Fibroblast of lung (primary cell): ENCODE data around the gene ZNF175. TPM values are rescaled to one million over a fixed set of nuclear protein-coding genes. Genes with fewer than 3 reads are reported as not detected.

Source experiments
- DNase-seq, 2 donors: peaks; one replicate each; pipeline versions ENCODE4 v3.0.0 to v3.0.0-alpha.2; 2010; ENCODE audit warnings: low read depth in 2 of 2
- H2AFZ ChIP-seq: 2 replicates; pipeline ENCODE4 v1.5.1; 2012; ENCODE audit warnings: low read length, control low read depth, inconsistent platforms
- H3K27ac ChIP-seq: 2 replicates; pipeline ENCODE4 v1.5.1; 2011; ENCODE audit warnings: low read length, control low read depth; ENCODE audit not compliant: insufficient read depth
- H3K27me3 ChIP-seq: 2 replicates; pipeline ENCODE4 v1.5.1; 2011; ENCODE audit warnings: mild to moderate bottlenecking, low read length; ENCODE audit not compliant: control insufficient read depth, insufficient read depth
- H3K36me3 ChIP-seq: 2 replicates; pipeline ENCODE4 v1.5.1; 2011; ENCODE audit warnings: low read length; ENCODE audit not compliant: control insufficient read depth, insufficient read depth
- H3K4me1 ChIP-seq: 2 replicates; pipeline ENCODE4 v1.5.1; 2011; ENCODE audit warnings: low read length; ENCODE audit not compliant: control insufficient read depth, insufficient read depth; ENCODE audit errors: extremely low read depth
- H3K4me2 ChIP-seq: 2 replicates; pipeline ENCODE4 v1.5.1; 2011; ENCODE audit warnings: low read length, control low read depth; ENCODE audit not compliant: insufficient read depth; ENCODE audit errors: extremely low read depth
- H3K4me3 ChIP-seq, 4 experiments: fragments of 200-600 bp in 1 of 4; sonication (generic) in 1 of 4; replicated peaks in 1 of 4; 2 replicates each; pipeline ENCODE4 v1.5.1; 2011 to 2016; ENCODE audit warnings: low read length in 4 of 4, low read depth in 3 of 4, mild to moderate bottlenecking in 3 of 4, control low read depth in 2 of 4, inconsistent platforms in 1 of 4, mixed read lengths in 1 of 4; ENCODE audit not compliant: insufficient read depth in 1 of 4; ENCODE audit errors: control extremely low read depth in 1 of 4
- H3K79me2 ChIP-seq: 2 replicates; pipeline ENCODE4 v1.5.1; 2012; ENCODE audit warnings: mild to moderate bottlenecking, low read length, inconsistent platforms; ENCODE audit not compliant: control insufficient read depth, insufficient read depth
- H3K9ac ChIP-seq: 2 replicates; pipeline ENCODE4 v1.5.1; 2011; ENCODE audit warnings: mild to moderate bottlenecking, low read length, control low read depth; ENCODE audit not compliant: insufficient read depth
- H3K9me3 ChIP-seq: 2 replicates; pipeline ENCODE4 v1.5.1; 2012; ENCODE audit warnings: low read depth, low read length; ENCODE audit not compliant: control insufficient read depth, insufficient read depth
- H4K20me1 ChIP-seq: 2 replicates; pipeline ENCODE4 v1.5.1; 2011; ENCODE audit warnings: low read length; ENCODE audit not compliant: control insufficient read depth, insufficient read depth; ENCODE audit errors: extremely low read depth
- CTCF ChIP-seq, 2 donors: IDR thresholded peaks in 1 of 2; conservative IDR thresholded peaks in 1 of 2; 1 replicate in 1 of 2; 2 replicates in 1 of 2; pipeline ENCODE4 v1.5.1; 2011 to 2012; ENCODE audit warnings: low read length in 2 of 2, control low read depth in 1 of 2, inconsistent platforms in 1 of 2, low read depth in 1 of 2, mild to moderate bottlenecking in 1 of 2
- EZH2 ChIP-seq: IDR thresholded peaks from 2 replicates; pipeline ENCODE4 v1.5.1; 2012; ENCODE audit warnings: low read length, control low read depth, mild to moderate bottlenecking; ENCODE audit errors: missing control alignments
- polyA plus RNA-seq, 2 donors: library from polyadenylated mRNA; depleted of rRNA in 1 of 2; stranded (reverse) in 1 of 2; unstranded in 1 of 2; fragments of >200 nt; gene quantifications; 2 replicates each; pipeline ENCODE4 v1.2.1, GENCODE V29; 2011 to 2012; ENCODE audit warnings: missing spikeins in 1 of 2
- total RNA-seq: library from RNA; depleted of rRNA; stranded (reverse); fragments of >200 nt; gene quantifications from 2 replicates; pipeline ENCODE4 v1.2.1, GENCODE V29; 2014

Gene ZNF175
- total and polyA plus RNA-seq, 2 donors (not counting 1 experiment from before 2014, with no cell fraction given): 5.0 to 7.6 TPM

- H3K9me3 ChIP-seq: no peaks in the 10 kb centered on the region
- DNase-seq: peak; percentile 97
- TF ChIP-seq CTCF (conservative IDR thresholded peaks at IDR 0.05 in 1 of 2, IDR thresholded peaks at IDR 0.05 in 1 of 2; ENCODE audit: low read depth in 1 of 2, low read length in 2 of 2) (no peak), EZH2 (no peak)
- H3K4me3 ChIP-seq: peak overlapping the region; percentile 64 to 85 (median 78)
- peak overlapping the region; percentile 99 for H2AFZ ChIP-seq
- H3K36me3 ChIP-seq: no peaks in the 10 kb centered on the region
- no peaks in the 10 kb centered on the region for H4K20me1 ChIP-seq
- H3K79me2 ChIP-seq: no peaks in the 10 kb centered on the region
- no peaks in the 10 kb centered on the region for H3K27me3 ChIP-seq
- peak overlapping the region; percentile 61 for H3K27ac ChIP-seq
- H3K9ac ChIP-seq: peak overlapping the region; percentile 66
- peak overlapping the region; percentile 90 for H3K4me2 ChIP-seq
- H3K4me1 ChIP-seq: no peaks in the 10 kb centered on the region
Measured at GRCh38 chr19:51593969-51594773, 23.1 kb downstream of the ZNF175 start.

- no peaks in the 10 kb centered on the region for H3K4me1 ChIP-seq
- peak overlapping the region; percentile 90 for H3K4me2 ChIP-seq
- peak overlapping the region; percentile 61 for H3K27ac ChIP-seq
- TF ChIP-seq CTCF (conservative IDR thresholded peaks at IDR 0.05 in 1 of 2, IDR thresholded peaks at IDR 0.05 in 1 of 2; ENCODE audit: low read depth in 1 of 2, low read length in 2 of 2) (no peak), EZH2 (no peak)
- H3K4me3 ChIP-seq: peak overlapping the region; percentile 64 to 85 (median 78)
- no peaks in the 10 kb centered on the region for H3K79me2 ChIP-seq
- H3K27me3 ChIP-seq: no peaks in the 10 kb centered on the region
- H3K36me3 ChIP-seq: no peaks in the 10 kb centered on the region
- H4K20me1 ChIP-seq: no peaks in the 10 kb centered on the region
- H3K9ac ChIP-seq: peak overlapping the region; percentile 66
- H2AFZ ChIP-seq: peak overlapping the region; percentile 99
- no peaks in the 10 kb centered on the region for H3K9me3 ChIP-seq
- no peak for DNase-seq
Measured at GRCh38 chr19:51594774-51595109, 23.7 kb downstream of the ZNF175 start.

GRCh38 chr19:51595190-51596175 lies 24.4 kb downstream of the ZNF175 start:
- no peak for TF ChIP-seq CTCF (conservative IDR thresholded peaks at IDR 0.05 in 1 of 2, IDR thresholded peaks at IDR 0.05 in 1 of 2; ENCODE audit: low read depth in 1 of 2, low read length in 2 of 2)
- no peak for TF ChIP-seq EZH2
- H3K4me2 ChIP-seq: peak overlapping the region; percentile 90
- no peak for DNase-seq
- H3K9me3 ChIP-seq: no peaks in the 10 kb centered on the region
- H3K4me1 ChIP-seq: no peaks in the 10 kb centered on the region
- H3K4me3 ChIP-seq: peak overlapping the region in 2 of 4 experiments; percentile 64 to 76
- H3K79me2 ChIP-seq: no peaks in the 10 kb centered on the region
- H2AFZ ChIP-seq: peak overlapping the region; percentile 99
- no peaks in the 10 kb centered on the region for H3K27me3 ChIP-seq
- H3K9ac ChIP-seq: no peak overlapping the region
- H3K27ac ChIP-seq: no peak overlapping the region
- no peaks in the 10 kb centered on the region for H3K36me3 ChIP-seq
- H4K20me1 ChIP-seq: no peaks in the 10 kb centered on the region
